Kidney (tissue), 14 donors: ENCODE data around the gene AEBP2. TPM values are rescaled to one million over a fixed set of nuclear protein-coding genes. Genes with fewer than 3 reads are reported as not detected.

Source experiments
- DNase-seq, 5 donors: peaks; one replicate each; pipeline ENCODE4 v3.0.0-alpha.2; 2013 to 2020
- FAIRE-seq: peaks from 2 replicates; lab custom pipeline; 2012; peaks lifted over from hg19 to GRCh38; lab: Jason Lieb, UNC
- H3K27ac ChIP-seq, 2 donors: one replicate each; pipeline ENCODE4 v1.7.0; 2013; ENCODE audit warnings: low read depth in 2 of 2, low read length in 2 of 2, inconsistent platforms in 1 of 2
- H3K27me3 ChIP-seq: one replicate; pipeline ENCODE4 v1.7.1; 2013; ENCODE audit warnings: low read length, inconsistent platforms; ENCODE audit not compliant: control insufficient read depth, insufficient read depth
- H3K36me3 ChIP-seq, 3 donors: one replicate each; pipeline versions ENCODE4 v1.7.0 to v1.7.1; 2013; ENCODE audit warnings: low read length in 3 of 3, control low read depth in 1 of 3, inconsistent platforms in 1 of 3; ENCODE audit not compliant: insufficient read depth in 3 of 3, control insufficient read depth in 2 of 3
- H3K4me1 ChIP-seq, 3 donors: one replicate each; pipeline versions ENCODE4 v1.7.0 to v1.7.1; 2013; ENCODE audit warnings: low read length in 3 of 3, inconsistent platforms in 1 of 3, low read depth in 1 of 3; ENCODE audit not compliant: control insufficient read depth in 2 of 3, insufficient read depth in 2 of 3
- H3K4me3 ChIP-seq, 3 donors: one replicate each; pipeline versions ENCODE4 v1.7.0 to v1.8.1; 2013; ENCODE audit warnings: low read length in 3 of 3, control low read depth in 1 of 3, inconsistent platforms in 1 of 3
- H3K9ac ChIP-seq, 3 donors: one replicate each; pipeline versions ENCODE4 v1.7.0 to v1.7.1; 2013; ENCODE audit warnings: low read length in 3 of 3, control low read depth in 1 of 3, inconsistent platforms in 1 of 3
- H3K9me3 ChIP-seq, 3 donors: one replicate each; pipeline versions ENCODE4 v1.7.0 to v1.7.1; 2013; ENCODE audit warnings: low read length in 3 of 3, control low read depth in 1 of 3, inconsistent platforms in 1 of 3; ENCODE audit not compliant: control insufficient read depth in 2 of 3, insufficient read depth in 1 of 3
- CTCF ChIP-seq: IDR thresholded peaks from 3 replicates; pipeline ENCODE4 v1.5.1; 2012; ENCODE audit warnings: mild to moderate bottlenecking, moderate library complexity, borderline replicate concordance; ENCODE audit not compliant: insufficient read depth; ENCODE audit errors: extremely low read depth
- intact Hi-C: fragments of 100-400 bp; cut with DNase I; formaldehyde crosslinking; loops from one replicate; pipeline ENCODE4 v1.11.1; 2022
- polyA plus RNA-seq: library from polyadenylated mRNA; stranded (reverse); fragments of 350-450 nt; fragmentation: Illumina TruSeq; extraction: RNeasy Lipid Tissue Mini Kit (QIAGEN cat#74804); gene quantifications from one replicate; pipeline ENCODE4 v1.2.3, GENCODE V29; 2014; ENCODE audit warnings: low read depth, low replicate concordance; ENCODE audit not compliant: insufficient read depth
- total RNA-seq: library from RNA; stranded (reverse); fragmentation: NEBNext Ultra II Directional; extraction: Animal tissue kit (Norgen Biotek cat#: 25700); gene quantifications from one replicate; pipeline ENCODE4 v1.2.1, GENCODE V29; 2021
- donor health status: control.
- donor health status: control.
- donor health status: control.
- donor health status: control.
- donor health status: control.
- donor health status: DM: yes; HTN: yes; CAD: no.
- donor health status: Normal renal cell carcinoma (clear cell type).

AEBP2 gene
- total and polyA plus RNA-seq, 2 donors from 2014 or later, result 12.0 to 46.4 TPM

GRCh38 chr12:19545301-19545700 lies 106.0 kb downstream of the AEBP2 start:
- no peak overlapping the region for H3K9ac ChIP-seq
- no peak overlapping the region for H3K4me3 ChIP-seq
- no peaks in the 10 kb centered on the region for H3K27me3 ChIP-seq
- no peak for FAIRE-seq
- H3K4me1 ChIP-seq, result peaks cover 0 to 6% (median 2%) of the 10 kb centered on the region in 3 donors
- intact Hi-C loops, result no loop called here
- H3K27ac ChIP-seq, result no peak overlapping the region
- H3K9me3 ChIP-seq, result no peaks in the 10 kb centered on the region
- H3K36me3 ChIP-seq, result no peaks in the 10 kb centered on the region
- TF ChIP-seq CTCF, result no peak
- DNase-seq, result peak in 1 of 5 donors; percentile 32

DNA sequence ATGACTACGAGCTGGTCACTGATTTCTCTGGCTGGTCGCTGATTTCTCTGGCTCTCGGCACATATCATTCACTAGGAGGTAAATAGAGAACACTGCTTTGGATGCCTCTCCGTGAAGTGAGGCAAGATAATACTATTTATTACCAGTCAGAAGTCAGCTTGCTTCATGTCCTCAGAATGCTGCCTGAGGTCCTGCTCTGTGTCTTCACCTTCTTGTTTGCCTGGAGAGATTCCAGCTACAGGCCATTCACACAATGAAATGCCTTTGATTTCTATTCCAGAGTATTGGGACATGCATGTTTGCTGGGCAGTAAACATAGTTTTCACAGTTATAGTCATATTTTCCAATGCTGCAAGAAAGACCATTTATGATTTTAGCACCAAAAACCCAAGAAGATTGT lies 106.7 kb downstream of the AEBP2 start:
- Histone ChIP-seq H3K4me1 (peaks cover 0 to 6% (median 2%) of the 10 kb centered on the region in 3 donors), H3K9me3 (no peaks in the 10 kb centered on the region), H3K27ac (no peak overlapping the region), H3K36me3 (no peaks in the 10 kb centered on the region), H3K4me3 (no peak overlapping the region), H3K27me3 (no peaks in the 10 kb centered on the region), H3K9ac (no peak overlapping the region)
- TF ChIP-seq CTCF, result no peak
- intact Hi-C loops, result no loop called here
- DNase-seq (no peak), FAIRE-seq (no peak)

GRCh38 chr12:19546611-19547162 lies 107.4 kb downstream of the AEBP2 start:
- no peak for TF ChIP-seq CTCF
- H3K9ac ChIP-seq, result no peak overlapping the region
- peak overlapping the region in 1 of 3 donors; percentile 10 for H3K4me3 ChIP-seq
- H3K36me3 ChIP-seq, result no peaks in the 10 kb centered on the region
- no peak overlapping the region for H3K27ac ChIP-seq
- no peaks in the 10 kb centered on the region for H3K9me3 ChIP-seq
- FAIRE-seq (no peak), DNase-seq (peak in 1 of 5 donors; percentile 62)
- intact Hi-C loops, result no loop called here
- H3K27me3 ChIP-seq, result no peaks in the 10 kb centered on the region
- peaks cover 0 to 6% (median 2%) of the 10 kb centered on the region in 3 donors for H3K4me1 ChIP-seq

DNA sequence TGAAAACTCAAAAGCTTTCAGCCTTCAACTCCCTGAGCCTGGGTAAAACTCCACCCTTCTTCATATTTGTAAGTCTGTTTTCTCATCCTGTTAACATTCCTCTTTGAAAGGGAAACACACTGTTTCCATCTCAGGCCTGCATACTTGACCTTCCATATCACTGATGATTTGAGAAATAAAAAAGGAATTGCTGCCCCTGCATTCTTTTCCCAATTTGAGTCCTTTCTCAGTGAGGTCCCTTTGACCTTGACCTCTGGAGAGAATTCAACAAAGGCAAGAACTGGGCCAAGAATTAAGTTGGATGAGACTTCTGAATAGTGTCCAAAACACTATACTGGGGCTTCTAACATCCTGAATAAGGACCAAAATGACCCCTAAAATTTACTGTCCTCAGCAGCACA lies 108.0 kb downstream of the AEBP2 start:
- H3K9ac ChIP-seq, result no peak overlapping the region
- FAIRE-seq, result no peak
- H3K36me3 ChIP-seq, result no peaks in the 10 kb centered on the region

More for the DNA sequence above, 108.0 kb downstream of the AEBP2 start:
- intact Hi-C loops, result no loop called here
- no peak overlapping the region for H3K4me3 ChIP-seq
- peak in 2 of 5 donors; percentile 71 to 92 for DNase-seq
- H3K27ac ChIP-seq, result no peak overlapping the region
- TF ChIP-seq CTCF, result no peak
- no peaks in the 10 kb centered on the region for H3K9me3 ChIP-seq
- H3K27me3 ChIP-seq, result no peaks in the 10 kb centered on the region
- H3K4me1 ChIP-seq, result peaks cover 0 to 6% (median 2%) of the 10 kb centered on the region in 3 donors
